Measurements from ENCODE around the gene LRRC63.
A peak's percentile ranks its signal among the peaks of the same experiment; 100 is the strongest.

Gene LRRC63

DNA sequence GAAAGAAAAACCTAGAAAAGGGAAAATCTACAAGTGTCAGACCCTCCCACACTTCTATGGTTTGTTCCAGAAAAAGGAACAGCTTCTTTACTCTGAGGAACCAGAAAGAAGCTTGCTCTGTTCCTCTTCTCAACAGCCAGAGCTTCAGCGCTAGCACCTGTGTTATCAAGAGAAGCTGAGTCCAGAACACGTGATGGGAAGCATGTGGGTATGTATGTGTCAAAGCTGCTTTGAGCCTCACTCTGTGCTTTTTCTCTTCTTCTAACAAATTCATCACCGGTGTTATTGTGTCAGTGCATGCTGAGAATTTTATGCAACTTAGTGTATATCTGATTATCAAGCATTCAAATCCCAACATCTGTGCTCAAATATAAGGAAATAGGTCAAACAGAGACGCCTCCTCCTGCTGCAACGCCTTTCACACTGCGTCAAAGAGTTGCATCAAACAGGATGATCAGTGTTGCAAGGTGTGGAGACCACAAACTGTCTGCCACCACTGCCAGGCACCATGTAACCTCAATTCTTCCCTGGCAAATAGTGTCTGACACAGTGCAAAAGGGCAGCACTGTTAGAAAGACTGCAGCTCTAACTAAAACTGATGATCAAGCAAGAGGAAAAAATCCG, 83.9 kb downstream of the LRRC63 start:
- CTCF ChIA-PET, result interaction anchor here (0.9 to 4.3 kb wide), 6 partner anchors 9 to 169 kb away, joined by 3 to 22 read pairs (median 3); no protein-coding TSS in a partner anchor
- DNase-seq (ENCODE audit: low read depth, low spot score), result no peak
- TF ChIP-seq, protein P1, sequence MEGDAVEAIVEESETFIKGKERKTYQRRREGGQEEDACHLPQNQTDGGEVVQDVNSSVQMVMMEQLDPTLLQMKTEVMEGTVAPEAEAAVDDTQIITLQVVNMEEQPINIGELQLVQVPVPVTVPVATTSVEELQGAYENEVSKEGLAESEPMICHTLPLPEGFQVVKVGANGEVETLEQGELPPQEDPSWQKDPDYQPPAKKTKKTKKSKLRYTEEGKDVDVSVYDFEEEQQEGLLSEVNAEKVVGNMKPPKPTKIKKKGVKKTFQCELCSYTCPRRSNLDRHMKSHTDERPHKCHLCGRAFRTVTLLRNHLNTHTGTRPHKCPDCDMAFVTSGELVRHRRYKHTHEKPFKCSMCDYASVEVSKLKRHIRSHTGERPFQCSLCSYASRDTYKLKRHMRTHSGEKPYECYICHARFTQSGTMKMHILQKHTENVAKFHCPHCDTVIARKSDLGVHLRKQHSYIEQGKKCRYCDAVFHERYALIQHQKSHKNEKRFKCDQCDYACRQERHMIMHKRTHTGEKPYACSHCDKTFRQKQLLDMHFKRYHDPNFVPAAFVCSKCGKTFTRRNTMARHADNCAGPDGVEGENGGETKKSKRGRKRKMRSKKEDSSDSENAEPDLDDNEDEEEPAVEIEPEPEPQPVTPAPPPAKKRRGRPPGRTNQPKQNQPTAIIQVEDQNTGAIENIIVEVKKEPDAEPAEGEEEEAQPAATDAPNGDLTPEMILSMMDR (IDR thresholded peaks at IDR 0.05; ENCODE audit: insufficient read depth, low read length, missing control alignments), result no peak
- no peak overlapping the region for H3K4me3 ChIP-seq (ENCODE audit: low read depth, low read length)
- POLR2A ChIA-PET, result no interaction called here

DNA sequence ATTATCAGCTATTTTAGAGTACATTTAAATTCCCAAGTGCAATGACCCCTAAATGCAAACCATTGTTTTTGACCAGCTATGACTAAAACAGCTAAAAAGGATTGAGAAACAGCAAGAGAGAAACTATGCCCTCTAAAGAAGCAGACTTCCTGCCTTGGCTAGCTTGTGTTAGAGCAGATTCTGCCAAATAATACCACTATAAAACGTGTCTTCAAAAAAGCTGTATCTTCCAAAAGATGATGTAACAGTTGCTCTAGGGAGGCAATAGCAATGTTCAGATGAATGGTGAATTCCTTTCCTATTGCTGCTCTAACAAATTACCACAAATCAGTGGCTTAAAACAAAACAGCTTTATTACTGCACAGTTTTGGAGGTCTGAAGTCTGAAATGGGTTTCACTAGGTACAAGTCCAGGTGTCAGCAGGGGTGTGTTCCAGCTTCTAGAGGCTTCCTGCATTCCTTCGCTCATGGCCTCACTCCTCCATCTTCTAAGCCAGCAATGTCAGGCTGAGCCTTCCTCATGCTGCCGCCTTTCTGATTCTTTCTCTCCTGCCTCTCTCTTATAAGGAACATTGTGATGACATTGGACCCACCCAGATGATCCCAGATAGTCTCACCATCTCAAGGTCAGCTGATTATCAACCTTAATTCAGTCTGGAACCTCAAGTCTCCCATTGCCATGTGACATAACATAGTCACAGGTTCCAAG, 84.5 kb downstream of the LRRC63 start:
- POLR2A ChIA-PET, result interaction anchor here (1.0 kb wide), 1 partner anchor 21 kb away, joined by 3 read pairs; no protein-coding TSS in a partner anchor

DNA sequence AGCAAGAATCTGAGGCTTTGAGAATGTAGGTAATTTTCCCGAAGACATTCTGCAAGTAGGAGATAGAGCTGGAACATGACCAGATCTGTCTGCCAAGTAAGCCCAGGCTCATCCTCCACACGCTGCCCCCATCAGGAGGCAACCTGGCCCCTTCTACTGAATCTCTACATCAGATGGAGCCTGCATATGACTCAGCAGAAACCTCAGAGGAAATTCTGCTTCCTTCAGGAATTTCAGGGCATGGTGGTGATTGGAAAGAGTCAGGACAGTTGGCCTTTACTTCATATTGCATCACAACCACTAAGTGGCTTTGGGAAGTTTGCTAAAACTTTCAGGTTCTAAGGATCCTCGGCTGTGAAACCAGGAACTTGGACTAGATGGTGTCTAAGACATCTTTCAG, 85.2 kb downstream of the LRRC63 start:
- POLR2A ChIA-PET, result interaction anchor here (1.0 kb wide), 1 partner anchor 20 kb away, joined by 3 read pairs; no protein-coding TSS in a partner anchor
- TF ChIP-seq, protein P1 (IDR thresholded peaks at IDR 0.05; ENCODE audit: insufficient read depth, low read length, missing control alignments), result peak; percentile 9
- H3K4me3 ChIP-seq (ENCODE audit: low read depth, low read length), result no peak overlapping the region
- CTCF ChIA-PET, result interaction anchor here (1.7 to 4.3 kb wide), 2 partner anchors 8 to 25 kb away, joined by 5 to 22 read pairs; no protein-coding TSS in a partner anchor
- DNase-seq (ENCODE audit: low read depth, low spot score), result peak; percentile 83

More for the DNA sequence above, 84.5 kb downstream of the LRRC63 start:
- H3K4me3 ChIP-seq (ENCODE audit: low read depth, low read length), result no peak overlapping the region
- CTCF ChIA-PET, result interaction anchor here (1.1 to 4.3 kb wide), 3 partner anchors 10 to 25 kb away, joined by 3 to 22 read pairs (median 5); no protein-coding TSS in a partner anchor
- DNase-seq (ENCODE audit: low read depth, low spot score), result peak; percentile 94
- TF ChIP-seq, protein P1 (IDR thresholded peaks at IDR 0.05; ENCODE audit: insufficient read depth, low read length, missing control alignments), result no peak

DNA sequence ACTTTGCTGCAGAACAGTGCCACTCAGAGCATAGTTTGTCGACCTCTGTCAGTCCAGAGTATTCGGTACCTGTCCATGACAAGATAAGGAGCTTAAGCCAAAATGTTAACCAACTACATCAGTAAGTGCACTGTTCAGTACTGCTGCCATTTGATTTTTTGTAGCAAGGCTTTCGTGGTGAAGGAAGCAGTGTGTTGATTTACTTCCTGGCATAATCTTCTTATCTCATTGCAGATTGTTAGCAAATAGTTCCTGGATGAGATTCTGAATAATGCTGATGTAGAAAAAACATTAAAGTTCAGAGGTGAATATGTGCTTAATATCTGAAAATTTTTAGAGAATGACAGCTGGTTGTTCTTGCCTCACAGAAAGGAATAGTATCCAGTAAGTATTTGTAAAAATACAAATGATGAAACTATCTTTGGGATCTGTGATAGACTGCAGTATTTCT, 85.7 kb downstream of the LRRC63 start:
- CTCF ChIA-PET, result interaction anchor here (0.7 to 4.3 kb wide), 3 partner anchors 9 to 287 kb away, joined by 3 to 22 read pairs (median 5); no protein-coding TSS in a partner anchor
- H3K4me3 ChIP-seq (ENCODE audit: low read depth, low read length), result no peak overlapping the region
- no peak for DNase-seq (ENCODE audit: low read depth, low spot score)
- TF ChIP-seq, protein P1 (IDR thresholded peaks at IDR 0.05; ENCODE audit: insufficient read depth, low read length, missing control alignments), result no peak
- POLR2A ChIA-PET, result interaction anchor here (1.0 kb wide), 1 partner anchor 19 kb away, joined by 3 read pairs; no protein-coding TSS in a partner anchor

DNA sequence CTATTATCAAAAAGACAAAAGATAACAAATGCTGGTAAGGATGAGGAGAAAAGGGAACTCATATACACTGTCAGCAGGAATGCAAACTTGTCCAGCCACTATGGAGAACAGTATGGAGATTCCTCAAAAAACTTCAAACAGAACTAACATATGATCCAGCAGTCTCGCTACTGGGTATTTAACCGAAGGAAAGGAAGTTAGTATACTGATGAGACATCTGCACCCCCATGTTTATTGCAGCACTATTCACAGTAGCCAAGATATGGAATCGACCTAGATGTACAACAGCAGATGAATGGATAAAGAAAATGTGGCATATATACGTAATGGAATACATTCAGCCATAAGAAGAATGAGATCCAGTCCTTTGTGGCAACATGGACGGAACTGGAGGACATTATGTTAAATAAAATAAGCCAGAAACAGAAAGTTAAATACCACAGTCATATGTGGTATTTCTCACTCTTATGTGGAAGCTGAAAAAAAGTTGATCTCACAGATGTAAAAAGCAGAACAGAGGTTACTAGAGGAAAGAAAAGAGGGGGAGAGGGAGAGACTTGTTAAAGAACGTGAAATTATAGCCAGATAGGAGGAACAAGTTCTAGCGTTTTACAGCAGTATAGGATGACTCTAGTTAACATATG, 92.1 kb downstream of the LRRC63 start:
- POLR2A ChIA-PET, result no interaction called here
- DNase-seq (ENCODE audit: low read depth, low spot score), result no peak
- CTCF ChIA-PET, result interaction anchor here (1.0 to 2.5 kb wide), 3 partner anchors 17 to 177 kb away, joined by 3 to 11 read pairs (median 5); no protein-coding TSS in a partner anchor
- no peak overlapping the region for H3K4me3 ChIP-seq (ENCODE audit: low read depth, low read length)
- TF ChIP-seq, protein P1 (IDR thresholded peaks at IDR 0.05; ENCODE audit: insufficient read depth, low read length, missing control alignments), result no peak

All from AG04449 (cell line).